IMR-90 (cell line): ENCODE data around the gene PPM1H. TPM values are rescaled to one million over a fixed set of nuclear protein-coding genes. Genes with fewer than 3 reads are reported as not detected.

ENCODE experiments used
- ATAC-seq: fragments of 200-7000 bp; cut with Tn5 transposase; 2 replicates; pipeline ENCODE4 v1.9.1; 2020; ENCODE audit warnings: low read depth, mild to moderate bottlenecking, moderate library complexity
- BruUV-seq: library from RNA; stranded (reverse); fragments of 400-500 nt; replicated peaks from 2 replicates; lab custom pipeline; 2021; lab: Mats Ljungman, UMichigan
- CTCF ChIA-PET: fragments of 300-600 bp; formaldehyde crosslinking; extraction: SDS; loops from one replicate; lab custom pipeline; 2021; ENCODE audit warnings: antibody characterized with exemption; lab: Yijun Ruan, JAX
- POLR2A ChIA-PET: fragments of 300-600 bp; sonication (Branson Sonifier 250); formaldehyde crosslinking; loops from one replicate; lab custom pipeline; 2022; ENCODE audit warnings: antibody characterized with exemption; ENCODE audit not compliant: unreplicated experiment; lab: Charles Lee
- DNase-seq: peaks from one replicate; pipeline ENCODE4 v3.0.0; 2013
- H2AFZ ChIP-seq: replicated peaks from 2 replicates; pipeline ENCODE3; 2013; ENCODE audit warnings: low read length, mild to moderate bottlenecking; ENCODE audit not compliant: poor library complexity
- H2AK5ac ChIP-seq: 2 replicates; pipeline ENCODE4 v1.6.1; 2013; ENCODE audit warnings: low read depth, low read length, inconsistent platforms
- H2AK9ac ChIP-seq: replicated peaks from 2 replicates; pipeline ENCODE3; 2013; ENCODE audit warnings: mild to moderate bottlenecking, low read depth, low read length, moderate library complexity; ENCODE audit not compliant: poor library complexity
- H2BK120ac ChIP-seq: 2 replicates; pipeline ENCODE4 v1.6.1; 2013; ENCODE audit warnings: low read depth, low read length, inconsistent platforms
- H2BK15ac ChIP-seq: 3 replicates; pipeline ENCODE4 v1.6.1; 2013; ENCODE audit warnings: low read depth, low read length, inconsistent platforms
- H2BK20ac ChIP-seq: 2 replicates; pipeline ENCODE4 v1.6.1; 2013; ENCODE audit warnings: low read depth, mild to moderate bottlenecking, inconsistent platforms, low read length, moderate library complexity
- H2BK5ac ChIP-seq: 2 replicates; pipeline ENCODE4 v1.6.1; 2013; ENCODE audit warnings: mild to moderate bottlenecking, low read depth, low read length, inconsistent platforms; ENCODE audit not compliant: poor library complexity, severe bottlenecking
- H3K14ac ChIP-seq: replicated peaks from 2 replicates; pipeline ENCODE4 v1.6.1; 2013; ENCODE audit warnings: low read depth, low read length, inconsistent platforms
- H3K18ac ChIP-seq: 2 replicates; pipeline ENCODE4 v1.6.1; 2013; ENCODE audit warnings: low read depth, low read length, control low read depth
- H3K23ac ChIP-seq: 2 replicates; pipeline ENCODE4 v1.6.1; 2013; ENCODE audit warnings: low read depth, low read length, inconsistent platforms
- H3K27ac ChIP-seq: 2 replicates; pipeline ENCODE4 v1.5.1; 2013; ENCODE audit warnings: mild to moderate bottlenecking, control low read depth, low read length; ENCODE audit not compliant: insufficient read depth
- H3K27me3 ChIP-seq: 2 replicates; pipeline ENCODE4 v1.6.1; 2013; ENCODE audit warnings: low read length; ENCODE audit not compliant: control insufficient read depth, insufficient read depth
- H3K36me3 ChIP-seq: 2 replicates; pipeline ENCODE4 v1.6.1; 2013; ENCODE audit warnings: low read length, mixed read lengths; ENCODE audit not compliant: control insufficient read depth, insufficient read depth
- H3K4ac ChIP-seq: 2 replicates; pipeline ENCODE4 v1.6.1; 2013; ENCODE audit warnings: low read depth, low read length, inconsistent platforms
- H3K4me1 ChIP-seq: 2 replicates; pipeline ENCODE4 v1.6.1; 2013; ENCODE audit warnings: low read length, mixed read lengths; ENCODE audit not compliant: control insufficient read depth, insufficient read depth
- H3K4me2 ChIP-seq: 2 replicates; pipeline ENCODE4 v1.6.1; 2013; ENCODE audit warnings: low read depth, mild to moderate bottlenecking, control low read depth, low read length, moderate library complexity
- H3K4me3 ChIP-seq: 2 replicates; pipeline ENCODE4 v1.5.1; 2013; ENCODE audit warnings: low read depth, mild to moderate bottlenecking, control low read depth, low read length, moderate library complexity; ENCODE audit not compliant: insufficient read depth
- H3K56ac ChIP-seq: 2 replicates; pipeline ENCODE4 v1.6.1; 2013; ENCODE audit warnings: low read length, inconsistent platforms; ENCODE audit not compliant: insufficient read depth; ENCODE audit errors: extremely low read depth
- H3K79me1 ChIP-seq, 2 experiments: 2 replicates each; pipeline ENCODE4 v1.6.1; 2013; ENCODE audit warnings: low read length in 2 of 2, inconsistent platforms in 1 of 2, low read depth in 1 of 2
- H3K9ac ChIP-seq: 2 replicates; pipeline ENCODE4 v1.6.1; 2013; ENCODE audit warnings: low read depth, low read length, control low read depth
- H3K9me1 ChIP-seq: 2 replicates; pipeline ENCODE4 v1.6.1; 2013; ENCODE audit warnings: low read length, inconsistent platforms; ENCODE audit not compliant: insufficient read depth
- H3K9me3 ChIP-seq: 2 replicates; pipeline ENCODE4 v1.6.1; 2013; ENCODE audit warnings: low read length; ENCODE audit not compliant: control insufficient read depth, insufficient read depth
- H4K20me1 ChIP-seq: 2 replicates; pipeline ENCODE4 v1.6.1; 2013; ENCODE audit warnings: low read length, inconsistent platforms; ENCODE audit not compliant: insufficient read depth
- H4K5ac ChIP-seq: 2 replicates; pipeline ENCODE4 v1.6.1; 2013; ENCODE audit warnings: mild to moderate bottlenecking, low read depth, low read length, control low read depth
- H4K8ac ChIP-seq, 2 experiments: 2 replicates each; pipeline ENCODE4 v1.6.1; 2013; ENCODE audit warnings: low read depth in 2 of 2, low read length in 2 of 2, control low read depth in 1 of 2, inconsistent platforms in 1 of 2
- H4K91ac ChIP-seq: 2 replicates; pipeline ENCODE4 v1.6.1; 2013; ENCODE audit warnings: low read depth, low read length, inconsistent platforms; ENCODE audit not compliant: insufficient read depth
- CEBPB ChIP-seq: IDR thresholded peaks from 2 replicates; pipeline ENCODE4 v1.6.1; 2012; ENCODE audit warnings: low read depth, low read length, improper control_type of control experiment
- CHD1 ChIP-seq: IDR thresholded peaks from 2 replicates; pipeline ENCODE4 v1.6.1; 2012; ENCODE audit warnings: low read depth, low read length, improper control_type of control experiment
- ELK1 ChIP-seq: fragments of 150-350 bp; IDR thresholded peaks from 2 replicates; pipeline ENCODE4 v1.6.1; 2016; ENCODE audit warnings: low read depth, mild to moderate bottlenecking, low read length, moderate library complexity, borderline replicate concordance
- FOS ChIP-seq: fragments of 150-350 bp; IDR thresholded peaks from 2 replicates; pipeline ENCODE4 v1.6.1; 2016; ENCODE audit warnings: low read depth, low read length
- MAZ ChIP-seq: IDR thresholded peaks from 2 replicates; pipeline ENCODE4 v1.6.1; 2012; ENCODE audit warnings: low read depth, mild to moderate bottlenecking, low read length, improper control_type of control experiment, moderate library complexity, borderline replicate concordance
- MXI1 ChIP-seq: IDR thresholded peaks from 2 replicates; pipeline ENCODE4 v1.6.1; 2012; ENCODE audit warnings: low read depth, mild to moderate bottlenecking, low read length, moderate library complexity, borderline replicate concordance
- NFE2L2 ChIP-seq: fragments of 150-350 bp; IDR thresholded peaks from 2 replicates; pipeline ENCODE4 v1.6.1; 2016; ENCODE audit warnings: low read depth, mild to moderate bottlenecking, low read length
- RCOR1 ChIP-seq: IDR thresholded peaks from 2 replicates; pipeline ENCODE4 v1.6.1; 2012; ENCODE audit warnings: mild to moderate bottlenecking, low read length, improper control_type of control experiment; ENCODE audit not compliant: insufficient replicate concordance
- RFX5 ChIP-seq: IDR thresholded peaks from 2 replicates; pipeline ENCODE4 v1.8.0; 2012; ENCODE audit warnings: low read depth, mild to moderate bottlenecking, low read length, moderate library complexity
- WGBS, 2 experiments: methylation state at CpG; one replicate each; pipeline versions ENCODE4 v1.1.5 to v1.1.7; 2013; ENCODE audit warnings: missing lambda C conversion rate in 2 of 2; ENCODE audit not compliant: insufficient read length in 1 of 2; ENCODE audit errors: extremely low coverage in 2 of 2; 5-methylcytosine and 5-hydroxymethylcytosine counted together
- dilution Hi-C: fragments of 300-500 bp; cut with HindIII; formaldehyde crosslinking; loops from one replicate; pipeline ENCODE4 v1.14.3; 2018; ENCODE audit warnings: low sequenced_read_pairs; ENCODE audit not compliant: unreplicated experiment
- in situ Hi-C: fragments of 300-500 bp; cut with MboI; formaldehyde crosslinking; loops from 3 replicates; pipeline ENCODE4 v1.14.3; 2019; ENCODE audit warnings: low sequenced_read_pairs, inconsistent platforms, mixed read lengths
- intact Hi-C: fragments of 100-400 bp; cut with micrococcal nuclease; formaldehyde crosslinking; loops from 2 replicates; pipeline ENCODE4 v1.10.0; 2022
- polyA plus RNA-seq, 3 experiments: library from polyadenylated mRNA; depleted of rRNA; stranded (reverse); fragments of >200 nt; gene quantifications; 2 replicates each; pipeline ENCODE4 v1.2.3, GENCODE V29; 2012; ENCODE audit warnings: low replicate concordance in 1 of 3
- total RNA-seq: library from RNA; depleted of rRNA; stranded (reverse); fragments of >200 nt; gene quantifications from 2 replicates; pipeline ENCODE4 v1.2.3, GENCODE V29; 2012

The PPM1H gene
- total and polyA plus RNA-seq, 2 of the 4 experiments (the other 2 are of a cell fraction) = 0.14 to 0.18 TPM

GRCh38 chr12:62915204-62915529, 19.8 kb downstream of the PPM1H start:
- DNase-seq (no peak), ATAC-seq (no peak)
- H2BK15ac ChIP-seq = no peak overlapping the region
- H3K79me1 ChIP-seq = no peaks in the 10 kb centered on the region
- H3K9ac ChIP-seq = no peak overlapping the region
- H4K20me1 ChIP-seq = no peaks in the 10 kb centered on the region
- TF ChIP-seq RFX5 = no peak
- no peak for TF ChIP-seq ELK1
- TF ChIP-seq RCOR1 = no peak
- TF ChIP-seq MXI1 = no peak
- TF ChIP-seq NFE2L2 = no peak
- no peak for TF ChIP-seq MAZ
- no peak for TF ChIP-seq CEBPB
- no peak for TF ChIP-seq CHD1
- no peak for TF ChIP-seq FOS
- no peak overlapping the region for H2AK9ac ChIP-seq
- 71% methylated on average over 4 of the region's 6 CpGs; no CpG with 5 or more reads in 1 of the 2 experiments for WGBS, 2 experiments
- no peak overlapping the region for H3K4ac ChIP-seq
- H2BK20ac ChIP-seq = no peak overlapping the region
- no peak overlapping the region for H2BK5ac ChIP-seq
- H3K18ac ChIP-seq = no peak overlapping the region
- H3K9me3 ChIP-seq = no peaks in the 10 kb centered on the region; the same call in 1 of the 2 replicates
- no peak overlapping the region for H4K5ac ChIP-seq
- H3K14ac ChIP-seq = no peak overlapping the region
- dilution Hi-C loops = no loop called here
- intact Hi-C loops = no loop called here
- in situ Hi-C loops = no loop called here
- no peak overlapping the region for H3K56ac ChIP-seq
- H2AK5ac ChIP-seq = no peak overlapping the region
- no peaks in the 10 kb centered on the region; the same call in 1 of the 2 replicates for H3K9me1 ChIP-seq
- H3K27ac ChIP-seq = no peak overlapping the region
- no peak overlapping the region for H4K8ac ChIP-seq
- no peak overlapping the region for H3K23ac ChIP-seq
- H3K27me3 ChIP-seq = peaks cover 17% of the 10 kb centered on the region
- no peaks in the 10 kb centered on the region for H3K36me3 ChIP-seq
- H3K4me1 ChIP-seq = no peaks in the 10 kb centered on the region
- H3K4me2 ChIP-seq = no peak overlapping the region
- CTCF ChIA-PET = no interaction called here
- H4K91ac ChIP-seq = no peak overlapping the region
- H3K4me3 ChIP-seq = no peak overlapping the region
- POLR2A ChIA-PET = no interaction called here
- BruUV-seq = no TSS peak
- no peak overlapping the region for H2BK120ac ChIP-seq
- no peak overlapping the region for H2AFZ ChIP-seq
